Suppressor macrophage treated with lipopolysaccharide for 4 hours (primary cell): ENCODE data around the gene CENPH.
"Not testable (repeated sequence)": the region's sequence is repeated elsewhere in the genome, so short reads cannot be mapped to it uniquely, and the experiment has no call there.

Source experiments
- DNase-seq: peaks from one replicate; pipeline ENCODE4 v3.0.0-alpha.2; 2020

CENPH gene

DNA sequence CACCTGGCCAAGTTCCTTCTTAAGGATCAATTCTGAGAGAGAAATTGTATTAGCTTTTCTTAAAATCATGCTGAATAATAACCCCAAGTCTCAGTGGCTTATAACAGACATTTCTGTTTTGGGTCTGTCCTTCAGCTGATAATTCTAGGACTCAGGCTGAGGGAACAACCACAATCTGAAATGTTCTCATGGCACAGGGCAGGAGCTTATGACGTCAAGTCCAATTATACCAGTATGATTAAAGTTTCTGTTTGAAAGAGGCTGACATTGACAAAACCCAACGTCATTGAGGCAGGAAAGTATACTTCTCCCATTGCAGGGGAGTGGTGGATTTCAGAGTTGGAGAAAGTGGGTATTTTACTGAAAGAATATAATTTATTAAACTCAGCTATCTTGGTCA lies 21.8 kb downstream of the CENPH start:
- no peak for DNase-seq

DNA sequence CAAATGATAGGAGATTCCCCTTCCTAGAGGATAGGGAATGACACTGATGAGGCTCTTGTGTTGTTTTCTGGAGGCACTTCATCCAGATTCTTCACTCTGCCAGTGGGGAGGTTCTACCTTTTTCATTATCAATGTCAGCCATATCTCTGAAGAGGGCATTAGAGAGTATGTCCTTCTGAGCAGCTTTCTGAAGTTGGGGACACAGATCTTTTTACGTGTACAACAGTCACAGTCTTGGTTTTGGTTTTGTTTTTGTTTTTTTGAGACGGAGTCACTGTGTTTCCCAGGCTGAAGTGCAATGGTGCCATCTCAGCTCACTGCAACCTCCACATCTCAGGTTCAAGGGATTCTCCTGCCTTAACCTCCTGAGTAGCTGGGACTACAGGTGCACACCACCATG lies 22.6 kb downstream of the CENPH start:
- DNase-seq: no peak

DNA sequence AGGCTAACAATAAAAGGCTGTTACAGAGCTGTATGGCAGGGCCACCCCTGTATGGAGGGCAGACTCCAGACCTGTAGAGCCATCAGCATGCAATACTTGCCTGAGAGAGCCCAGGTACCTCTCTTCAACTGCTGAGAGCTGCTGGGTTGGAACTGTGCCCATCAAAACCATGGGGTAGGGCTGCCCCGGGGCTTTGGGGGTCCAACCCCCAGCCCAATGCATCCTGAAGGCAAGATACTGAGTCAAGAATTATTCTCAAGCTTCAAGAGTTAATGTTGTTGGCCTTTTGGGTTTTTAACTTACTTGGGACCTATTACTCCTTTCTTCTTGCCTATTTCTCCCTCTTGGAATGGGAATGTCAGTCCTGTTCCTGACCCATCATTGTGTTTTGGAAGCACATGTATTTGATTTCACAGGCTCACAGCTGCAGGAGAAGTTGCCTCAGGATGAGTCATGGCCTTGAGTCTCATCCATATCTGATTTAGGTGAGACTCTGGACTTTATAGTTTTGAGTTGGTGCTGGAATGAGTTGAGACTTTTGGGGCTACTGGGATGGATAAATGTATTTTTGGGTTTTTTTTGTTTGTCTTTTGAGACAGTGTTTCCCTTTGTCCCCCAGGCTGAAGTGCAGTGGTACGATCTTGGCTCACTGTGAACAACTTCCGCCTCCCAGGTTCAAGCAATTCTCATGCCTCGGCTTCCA lies 24.3 kb downstream of the CENPH start:
- no peak for DNase-seq

DNA sequence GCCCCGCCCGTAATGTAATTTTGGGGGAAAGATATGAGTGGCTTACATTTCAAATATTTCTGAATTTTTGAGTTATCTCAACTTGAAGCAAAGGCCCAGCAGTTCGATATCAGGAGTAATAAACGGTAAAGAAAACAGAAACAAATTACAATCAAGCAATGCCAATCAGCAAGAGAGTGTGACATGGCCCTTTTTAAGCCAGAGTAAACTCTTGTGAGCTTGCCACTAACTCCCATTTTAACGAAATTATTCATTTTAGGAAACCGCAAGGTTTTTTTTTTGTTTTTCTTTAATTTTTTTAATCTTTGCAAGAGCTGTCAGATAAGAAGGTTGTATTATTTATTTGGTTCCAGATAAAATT lies 27.7 kb downstream of the CENPH start:
- no peak for DNase-seq

DNA sequence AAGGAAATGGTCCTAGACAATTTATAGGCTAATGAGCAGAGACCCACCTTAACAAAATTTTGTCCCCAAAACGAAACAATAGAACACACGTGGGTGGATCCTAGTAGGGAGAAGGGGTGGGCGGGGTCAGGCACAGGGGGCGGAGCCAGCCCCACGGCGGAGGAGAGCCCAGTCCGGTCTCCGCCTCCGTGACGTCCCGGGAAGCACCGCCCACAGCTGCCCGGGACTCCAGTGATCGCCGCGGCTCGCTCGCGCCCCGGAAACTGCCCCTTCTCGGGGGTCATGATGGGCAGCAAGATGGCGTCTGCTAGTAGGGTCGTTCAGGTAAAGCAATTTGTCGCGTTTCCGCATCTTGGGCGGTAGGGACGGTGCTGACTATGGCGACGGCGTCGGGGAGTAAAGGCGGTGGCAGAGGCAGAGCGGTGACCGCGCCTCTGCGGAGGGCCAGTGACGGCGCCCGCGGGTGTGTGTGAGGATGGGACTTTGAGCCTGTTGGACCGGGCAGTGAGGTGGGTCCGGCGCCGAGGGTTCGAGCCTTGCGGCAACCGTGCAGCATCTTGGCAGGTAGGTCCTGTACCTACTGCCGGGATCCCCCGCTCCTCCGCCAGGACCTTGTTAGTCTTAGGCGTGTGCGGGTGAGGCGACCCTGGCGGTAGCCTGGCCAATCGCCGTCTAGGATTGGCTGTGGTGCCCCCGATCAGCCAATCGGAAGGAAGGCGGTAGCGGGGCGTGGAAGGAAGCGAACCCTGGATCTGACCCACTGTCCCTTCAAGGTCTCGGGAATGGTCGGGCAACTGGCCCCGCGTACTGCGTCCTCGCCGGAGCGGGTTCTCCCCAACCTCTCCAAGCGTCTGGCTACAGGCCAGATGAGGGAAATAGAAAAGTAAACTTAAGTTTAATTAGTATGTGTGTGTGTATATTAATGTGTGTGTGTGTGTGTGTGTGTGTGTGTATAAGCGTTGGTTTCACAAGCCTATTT lies 28.5 kb downstream of the CENPH start:
- DNase-seq: peak; percentile 98

DNA sequence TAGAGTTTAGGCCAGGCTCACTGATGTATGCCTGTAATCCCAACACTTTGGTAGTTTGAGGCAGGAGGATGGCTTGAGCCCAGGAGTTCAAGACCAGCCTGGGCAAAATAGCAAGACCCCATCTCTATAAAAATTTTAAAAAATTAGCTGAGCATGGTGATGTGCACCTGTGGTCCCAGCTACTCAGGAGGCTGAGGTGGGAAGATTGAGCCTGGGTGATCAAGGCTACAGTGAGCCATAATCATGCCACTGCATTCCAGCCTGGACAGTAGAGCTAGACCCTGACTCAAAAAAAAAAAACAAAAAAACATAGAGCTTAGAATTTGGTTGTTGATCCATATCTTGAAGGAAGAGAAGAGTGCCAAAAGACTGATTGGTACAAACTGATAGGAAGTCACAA lies 30.6 kb downstream of the CENPH start:
- DNase-seq: no peak

DNA sequence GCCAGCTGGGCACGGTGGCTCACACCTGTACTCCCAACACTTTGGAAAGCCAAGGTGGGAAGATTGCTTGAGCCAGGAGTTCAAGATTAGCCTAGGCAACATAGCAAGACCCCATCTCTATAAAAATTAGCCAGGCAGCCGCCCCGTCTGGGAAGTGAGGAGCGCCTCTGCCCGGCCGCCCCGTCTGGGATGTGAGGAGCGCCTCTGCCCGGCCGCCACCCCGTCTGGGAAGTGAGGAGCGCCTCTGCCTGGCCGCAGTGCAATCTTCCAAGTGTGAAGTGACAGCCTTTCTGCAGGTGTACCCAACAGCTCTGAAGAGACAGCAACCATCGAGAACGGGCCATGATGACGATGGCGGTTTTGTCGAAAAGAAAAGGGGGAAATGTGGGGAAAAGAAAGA lies 31.0 kb downstream of the CENPH start:
- not testable (repeated sequence) for DNase-seq

DNA sequence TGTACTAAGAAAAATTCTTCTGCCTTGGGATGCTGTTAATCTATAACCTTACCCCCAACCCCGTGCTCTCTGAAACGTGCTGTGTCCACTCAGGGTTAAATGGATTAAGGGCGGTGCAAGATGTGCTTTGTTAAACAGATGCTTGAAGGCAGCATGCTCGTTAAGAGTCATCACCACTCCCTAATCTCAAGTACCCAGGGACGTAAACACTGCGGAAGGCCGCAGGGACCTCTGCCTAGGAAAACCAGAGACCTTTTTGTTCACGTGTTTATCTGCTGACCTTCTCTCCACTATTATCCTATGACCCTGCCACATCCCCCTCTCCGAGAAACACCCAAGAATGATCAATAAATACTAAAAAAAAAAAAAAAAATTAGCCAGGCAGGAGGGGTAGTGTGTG lies 31.4 kb downstream of the CENPH start:
- DNase-seq: not testable (repeated sequence)

DNA sequence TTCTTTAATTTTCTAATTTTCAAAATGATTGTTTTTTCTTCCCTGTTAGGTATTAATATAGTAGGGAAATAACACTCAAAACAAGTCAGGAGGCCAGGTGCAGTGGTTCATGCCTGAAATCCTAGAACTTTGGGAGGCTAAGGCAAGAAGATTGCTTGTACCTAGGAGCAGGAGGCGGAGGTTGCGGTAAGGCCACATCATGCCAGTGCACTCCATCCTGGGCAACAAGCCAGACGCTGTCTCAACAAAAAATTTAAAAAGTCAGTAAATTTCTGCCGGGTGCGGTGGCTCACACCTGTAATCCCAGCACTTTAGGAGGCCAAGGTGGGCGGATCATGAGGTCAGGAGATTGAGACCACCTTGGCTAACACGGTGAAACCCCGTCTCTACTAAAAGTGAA lies 35.1 kb downstream of the CENPH start:
- DNase-seq: no peak

DNA sequence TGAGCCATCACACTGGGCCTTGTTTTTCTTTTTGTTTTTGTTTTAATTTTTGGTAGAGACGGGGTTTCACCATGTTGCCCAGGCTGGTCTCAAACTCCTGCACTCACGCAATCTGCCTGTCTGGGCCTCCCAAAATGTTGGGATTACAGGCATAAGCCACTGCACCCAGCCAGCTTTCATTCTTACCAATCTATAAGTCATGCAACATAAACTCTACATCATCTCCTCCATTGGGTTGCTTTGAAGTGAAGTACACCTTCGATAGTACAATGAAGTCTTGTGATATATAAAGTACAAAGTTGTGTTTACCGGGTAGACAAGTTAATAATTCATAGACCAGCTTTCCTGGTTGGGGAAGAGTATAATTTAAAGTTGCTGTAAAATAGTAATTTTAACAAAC lies 36.5 kb downstream of the CENPH start:
- no peak for DNase-seq

DNA sequence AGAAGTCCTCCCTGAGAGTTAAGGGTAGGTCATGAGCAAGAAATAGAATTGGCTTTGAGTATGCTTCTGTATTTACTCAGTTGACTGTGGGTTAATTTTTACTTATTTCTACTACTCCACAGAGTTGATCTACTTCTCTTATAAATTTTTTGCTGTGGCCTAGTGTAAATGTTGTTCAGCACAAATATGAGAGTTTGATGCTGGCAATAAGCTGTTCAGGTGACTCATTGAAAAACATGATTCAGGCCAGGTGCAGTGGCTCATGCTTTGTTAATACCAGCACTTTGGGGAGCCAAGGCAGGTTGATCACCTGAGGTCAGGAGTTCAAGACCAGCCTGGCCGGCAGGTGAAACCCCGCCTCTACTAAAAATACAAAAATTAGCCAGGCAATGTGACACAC lies 40.8 kb downstream of the CENPH start:
- no peak for DNase-seq

DNA sequence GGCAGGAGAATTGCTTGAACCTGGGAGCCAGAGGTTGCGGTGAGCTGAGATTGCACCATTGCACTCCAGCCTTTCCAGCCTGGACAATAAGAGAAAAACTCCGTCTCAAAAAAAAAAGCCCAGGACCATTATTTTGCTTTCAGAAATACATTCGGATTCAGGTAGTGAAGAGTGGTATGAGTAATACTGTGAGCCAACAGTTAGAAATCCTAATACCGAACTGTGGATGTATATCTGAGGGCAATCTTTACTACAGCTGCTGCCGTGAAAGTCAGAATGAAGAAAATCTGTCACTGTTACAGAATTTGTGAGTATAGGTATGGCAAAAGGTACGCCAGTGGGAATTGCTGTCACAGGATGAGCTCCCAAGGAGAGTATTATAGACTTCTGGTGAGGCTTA lies 41.9 kb downstream of the CENPH start:
- DNase-seq: no peak

DNA sequence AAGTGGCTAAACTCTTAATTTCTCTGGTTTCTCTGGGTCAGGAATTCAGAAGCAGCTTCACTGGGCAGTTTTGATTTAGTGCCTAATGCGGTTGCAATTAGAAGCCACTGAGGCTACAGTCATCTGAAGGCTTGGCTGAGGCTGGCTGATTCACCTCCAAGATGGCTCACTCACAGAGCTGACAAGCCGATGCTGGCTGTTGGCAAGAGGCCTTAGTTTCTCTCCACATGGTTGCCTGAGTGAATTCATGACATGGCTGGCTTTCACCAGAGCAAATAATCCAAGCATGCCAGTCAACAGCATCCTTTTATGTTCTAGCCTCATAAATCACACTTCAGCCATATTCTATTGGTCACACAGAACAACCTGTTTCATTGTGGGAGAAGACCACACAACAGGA lies 42.5 kb downstream of the CENPH start:
- DNase-seq: no peak

DNA sequence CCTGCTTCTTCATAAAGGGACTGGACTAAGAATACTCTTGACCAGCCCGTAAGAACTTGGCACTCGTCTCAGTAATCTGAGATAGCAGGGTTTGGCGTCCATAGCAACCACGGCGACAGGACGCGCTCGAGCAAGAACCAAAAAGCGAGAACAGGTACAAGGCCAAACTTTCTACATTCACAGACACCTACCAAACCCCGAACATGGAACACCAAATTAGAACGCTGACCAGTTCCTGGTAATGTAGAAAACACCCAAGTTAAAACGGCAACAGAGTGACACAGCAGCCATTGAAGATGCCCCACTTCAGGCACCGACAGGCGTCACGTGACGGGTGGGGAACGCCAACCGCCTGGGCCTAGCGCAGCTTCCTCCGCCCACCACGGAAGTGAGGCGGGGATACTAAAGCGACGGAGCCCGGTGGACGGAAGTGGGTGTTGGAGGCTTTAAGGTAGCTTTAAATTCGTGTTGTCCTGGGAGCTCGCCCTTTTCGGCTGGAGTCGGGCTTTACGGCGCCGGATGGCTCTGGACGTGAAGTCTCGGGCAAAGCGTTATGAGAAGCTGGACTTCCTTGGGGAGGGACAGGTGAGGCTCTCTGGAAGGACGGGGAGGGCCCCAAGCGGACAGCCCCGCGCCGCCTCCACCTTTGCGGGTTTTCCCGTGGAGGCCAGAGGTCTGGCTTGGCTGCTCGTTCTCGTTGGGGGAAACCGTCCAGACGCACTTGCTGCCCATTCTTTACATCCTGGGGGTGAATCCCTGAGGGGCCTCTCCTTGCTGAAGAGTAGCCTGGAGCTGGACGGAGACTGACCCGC lies 45.3 kb downstream of the CENPH start, which contains the start of gene CDK7:
Gene CDK7, plus strand, starts transcription at position 430 of the 812 bp plus-strand sequence. Its CDS starts 90 bp downstream, at position 520.
- DNase-seq: peak; percentile 95

DNA sequence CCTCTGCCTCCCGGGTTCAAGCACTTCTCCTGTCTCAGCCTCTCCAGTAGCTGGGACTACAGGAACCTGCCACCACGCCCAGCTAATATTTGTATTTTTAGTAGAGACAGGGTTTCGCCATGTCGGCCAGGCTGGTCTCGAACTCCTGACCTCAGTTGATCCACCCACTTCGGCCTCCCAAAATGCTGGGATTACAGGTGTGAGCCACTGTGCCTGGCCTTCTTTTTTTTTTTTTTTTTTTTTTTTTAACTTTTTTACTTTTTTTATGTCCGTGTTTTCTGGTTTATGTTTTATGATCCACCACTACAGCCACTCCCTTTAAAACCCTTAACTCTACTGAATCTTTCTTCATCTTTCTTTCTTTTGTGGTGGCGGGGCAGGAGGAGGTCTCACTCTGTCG lies 47.4 kb downstream of the CENPH start:
- not testable (repeated sequence) for DNase-seq

DNA sequence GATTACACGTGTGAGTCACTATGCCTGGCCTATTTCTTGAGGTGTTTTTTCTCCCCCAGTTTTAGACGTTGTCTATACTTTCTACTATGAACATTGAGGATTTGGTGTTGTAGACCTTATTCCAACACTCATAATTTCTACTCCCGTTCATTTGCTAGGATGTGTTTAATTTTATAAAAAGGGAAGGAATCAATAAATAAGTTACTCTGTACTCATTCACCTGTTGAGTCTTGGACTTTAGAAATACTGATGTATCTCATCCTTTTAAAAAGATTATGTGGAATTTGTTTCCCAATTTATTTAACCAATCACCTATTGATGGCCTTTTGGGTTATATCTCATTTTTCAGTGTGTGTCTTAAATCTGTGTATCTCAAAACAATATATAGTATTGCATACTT lies 48.5 kb downstream of the CENPH start:
- no peak for DNase-seq

DNA sequence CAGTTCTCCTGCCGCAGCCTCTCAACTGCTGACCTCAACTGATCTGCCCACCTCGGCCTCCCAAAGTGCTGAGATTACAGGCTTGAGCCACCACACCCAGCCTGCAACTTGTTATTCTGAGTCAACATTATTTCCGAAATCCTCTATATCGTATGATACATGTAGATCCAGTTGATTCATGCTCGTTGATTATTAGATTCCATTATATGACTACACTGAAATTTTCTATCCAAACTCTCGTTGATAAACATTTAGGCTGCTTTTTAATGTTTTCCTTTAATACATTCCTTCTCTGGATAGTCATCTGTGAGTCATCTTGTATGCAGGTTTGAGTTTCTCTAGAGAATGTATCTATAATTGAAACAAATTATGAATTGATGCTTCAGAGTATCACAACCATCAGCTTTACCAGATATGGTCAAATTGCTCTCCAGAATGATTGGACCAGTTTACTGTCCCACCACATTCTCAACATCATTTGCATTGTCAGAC lies 49.4 kb downstream of the CENPH start:
- no peak for DNase-seq

DNA sequence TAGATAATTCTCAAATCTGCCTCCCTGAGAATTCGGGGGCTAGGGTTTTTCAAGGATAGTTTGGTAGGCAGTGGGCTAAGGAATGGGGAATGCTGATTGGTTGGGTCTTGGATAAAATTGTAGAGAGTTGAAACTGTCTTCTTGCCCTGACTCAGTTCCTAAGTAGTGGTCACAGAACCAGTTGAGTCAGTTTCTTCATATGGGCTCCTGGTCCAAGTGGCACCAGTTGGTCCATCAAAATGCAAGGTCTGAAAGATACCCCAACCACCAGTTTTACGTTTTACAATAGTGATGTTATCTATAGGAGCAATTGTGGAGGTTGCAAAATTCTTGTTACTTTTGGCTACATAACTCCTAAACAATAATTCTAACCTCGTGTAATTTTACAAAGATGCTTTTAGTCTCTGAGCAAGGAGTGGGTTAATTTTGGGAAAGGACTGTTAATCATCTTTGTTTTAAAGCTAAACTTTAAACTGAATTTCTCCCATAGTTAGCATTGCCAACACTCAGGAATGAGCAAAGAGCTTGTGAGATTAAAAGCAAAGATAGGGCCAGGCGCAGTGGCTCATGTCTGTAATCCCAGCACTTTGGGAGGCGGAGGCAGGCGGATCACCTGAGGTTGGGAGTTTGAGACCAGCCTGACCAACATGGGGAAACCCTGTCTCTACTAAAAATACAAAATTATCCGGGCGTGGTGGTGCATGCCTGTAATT lies 53.0 kb downstream of the CENPH start:
- no peak for DNase-seq

DNA sequence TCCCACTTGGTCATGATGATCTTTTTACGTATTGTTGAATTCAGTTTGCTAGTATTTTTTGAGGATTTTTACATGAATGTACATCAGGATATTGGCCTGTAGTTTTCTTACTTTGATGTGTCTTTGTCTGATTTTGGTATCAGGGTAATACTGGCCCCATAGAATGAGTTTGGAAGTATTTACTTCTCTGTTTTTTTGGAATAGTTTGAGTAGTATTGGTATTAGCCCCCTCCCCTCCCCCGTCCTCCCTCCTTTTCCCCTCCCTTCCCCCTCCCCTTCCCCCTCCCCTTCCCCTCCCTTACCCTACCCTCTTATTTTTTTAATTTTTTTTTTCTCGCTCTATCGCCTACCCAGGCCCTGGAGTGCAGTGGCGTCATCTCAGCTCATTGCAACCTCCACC lies 55.6 kb downstream of the CENPH start:
- no peak for DNase-seq

DNA sequence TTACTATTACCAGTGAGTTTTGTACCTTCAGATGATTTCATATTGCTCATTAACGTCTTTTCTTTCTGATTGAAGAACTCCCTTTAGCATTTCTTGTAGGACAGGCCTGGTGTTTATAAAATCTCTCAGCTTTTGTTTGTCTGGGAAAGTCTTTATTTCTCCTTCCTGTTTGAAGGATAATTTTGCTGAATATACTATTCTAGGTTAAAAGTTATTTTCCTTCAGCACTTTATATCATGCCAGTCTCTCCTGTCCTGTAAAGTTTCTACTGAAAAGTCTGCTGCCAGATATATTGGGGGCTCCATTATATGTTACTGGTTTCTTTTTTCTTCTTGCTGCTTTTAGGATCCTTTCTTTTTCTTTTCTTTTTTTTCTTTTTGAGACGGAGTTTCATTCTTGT lies 58.6 kb downstream of the CENPH start:
- no peak for DNase-seq

DNA sequence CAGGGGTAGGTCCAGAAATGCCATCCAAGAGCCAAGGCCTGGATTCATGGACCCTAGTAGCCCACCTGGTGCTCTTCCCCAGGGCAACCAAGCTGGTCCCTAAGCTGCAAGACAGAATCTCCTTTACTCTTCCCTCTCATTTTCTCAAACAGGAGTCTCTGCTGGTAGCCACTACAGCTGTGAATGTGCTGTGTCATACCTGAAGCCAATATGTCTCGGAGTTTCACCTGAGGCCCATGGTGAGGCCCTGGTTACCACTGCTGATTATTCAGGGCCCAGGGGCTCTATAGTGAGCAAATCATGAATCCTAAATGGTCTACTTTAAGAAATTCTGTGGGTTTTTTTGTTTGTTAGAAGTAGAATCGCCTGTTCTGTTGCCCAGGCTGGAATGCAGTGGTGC lies 61.2 kb downstream of the CENPH start:
- no peak for DNase-seq

DNA sequence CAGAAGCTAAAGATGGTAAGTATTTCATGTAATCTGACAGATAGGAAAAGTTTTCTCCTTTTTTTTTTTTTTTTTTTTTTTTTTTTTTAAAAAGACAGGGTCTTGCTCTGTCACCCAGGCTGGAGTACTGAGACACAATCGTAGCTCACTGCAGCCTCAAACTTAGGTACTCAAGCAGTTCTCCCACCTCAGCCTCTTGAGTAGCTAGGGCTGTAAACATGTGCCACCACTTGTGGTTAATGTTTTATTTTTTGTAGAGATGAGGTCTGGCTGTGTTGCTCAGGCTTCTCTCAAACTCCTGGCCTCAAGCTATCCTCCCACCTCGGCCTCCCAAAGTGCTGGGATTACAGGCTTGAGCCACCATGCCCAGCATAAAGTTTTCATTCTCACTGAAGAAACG lies 63.1 kb downstream of the CENPH start:
- no peak for DNase-seq
